OCI-LY3 (cell line): ENCODE data around the gene IP6K1.

ENCODE experiments used
- EZH2phosphoT487 ChIP-seq: fragments of 200-600 bp; shearing (Covaris generic); IDR thresholded peaks from 2 replicates; pipeline ENCODE4 v1.6.1; 2018; ENCODE audit warnings: antibody characterized with exemption, mixed run types, low read depth
- TF ChIP-seq, protein P1 (sequence below): fragments of 200-600, 300-600 bp; sonication (generic); IDR thresholded peaks from 2 replicates; pipeline ENCODE4 v1.5.1; 2014; ENCODE audit warnings: antibody characterized with exemption, low read length, low read depth

DNA sequence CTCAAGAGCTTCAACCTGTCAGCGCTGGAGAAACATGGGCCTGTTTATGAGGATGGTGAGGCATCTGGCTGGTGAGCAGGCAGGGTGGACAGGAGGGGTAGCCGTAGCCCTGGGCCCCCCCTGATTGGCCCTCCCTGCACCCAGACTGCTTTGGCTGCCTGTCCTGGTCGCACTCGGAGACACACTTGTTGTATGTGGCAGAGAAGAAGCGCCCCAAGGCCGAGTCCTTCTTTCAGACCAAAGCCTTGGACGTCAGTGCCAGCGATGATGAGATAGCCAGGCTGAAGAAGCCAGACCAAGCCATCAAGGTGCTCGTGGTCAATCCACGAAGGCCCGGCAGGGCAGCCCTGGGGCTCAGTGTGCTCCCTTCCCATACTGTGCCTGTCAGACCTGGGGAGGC, 110.4 kb downstream of the IP6K1 start:
- TF ChIP-seq, protein P1, sequence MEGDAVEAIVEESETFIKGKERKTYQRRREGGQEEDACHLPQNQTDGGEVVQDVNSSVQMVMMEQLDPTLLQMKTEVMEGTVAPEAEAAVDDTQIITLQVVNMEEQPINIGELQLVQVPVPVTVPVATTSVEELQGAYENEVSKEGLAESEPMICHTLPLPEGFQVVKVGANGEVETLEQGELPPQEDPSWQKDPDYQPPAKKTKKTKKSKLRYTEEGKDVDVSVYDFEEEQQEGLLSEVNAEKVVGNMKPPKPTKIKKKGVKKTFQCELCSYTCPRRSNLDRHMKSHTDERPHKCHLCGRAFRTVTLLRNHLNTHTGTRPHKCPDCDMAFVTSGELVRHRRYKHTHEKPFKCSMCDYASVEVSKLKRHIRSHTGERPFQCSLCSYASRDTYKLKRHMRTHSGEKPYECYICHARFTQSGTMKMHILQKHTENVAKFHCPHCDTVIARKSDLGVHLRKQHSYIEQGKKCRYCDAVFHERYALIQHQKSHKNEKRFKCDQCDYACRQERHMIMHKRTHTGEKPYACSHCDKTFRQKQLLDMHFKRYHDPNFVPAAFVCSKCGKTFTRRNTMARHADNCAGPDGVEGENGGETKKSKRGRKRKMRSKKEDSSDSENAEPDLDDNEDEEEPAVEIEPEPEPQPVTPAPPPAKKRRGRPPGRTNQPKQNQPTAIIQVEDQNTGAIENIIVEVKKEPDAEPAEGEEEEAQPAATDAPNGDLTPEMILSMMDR = no peak
- TF ChIP-seq EZH2phosphoT487 = no peak
